K562 (cell line): ENCODE data around the gene RNU6-1. TPM values are rescaled to one million over a fixed set of nuclear protein-coding genes. Genes with fewer than 3 reads are reported as not detected.
A peak's percentile ranks its signal among the peaks of the same experiment; 100 is the strongest.

Source experiments
- BACH1 ChIP-seq: fragments of 200-800 bp; sonication (Bioruptor generic); IDR thresholded peaks from 2 replicates; pipeline ENCODE4 v1.6.1; 2016; ENCODE audit warnings: missing genetic modification characterization, missing compliant biosample characterization
- BCL6 ChIP-seq: fragments of 250-450 bp; sonication (Bioruptor Pico); IDR thresholded peaks from 2 replicates; pipeline ENCODE4 v1.4.0; 2020
- CBX8 ChIP-seq: fragments of 200-600 bp; sonication (generic); IDR thresholded peaks from 2 replicates; pipeline ENCODE4 v1.6.1; 2012; ENCODE audit warnings: borderline replicate concordance, mixed run types, low read depth, mild to moderate bottlenecking, moderate library complexity, mixed read lengths, low read length, control low read depth, inconsistent platforms; ENCODE audit not compliant: poor library complexity, severe bottlenecking; ENCODE audit errors: extremely low read depth
- DPF2 ChIP-seq: fragments of 450-650 bp; IDR thresholded peaks from 2 replicates; pipeline ENCODE4 v1.6.1; 2016
- ELF4 ChIP-seq: fragments of 450-650 bp; formaldehyde crosslinking; IDR thresholded peaks from 2 replicates; pipeline ENCODE4 v1.4.0; 2022; ENCODE audit warnings: missing genetic modification characterization
- FOXA3 ChIP-seq, 2 experiments: fragments of 450-650 bp in 1 of 2; sonication (generic) in 1 of 2; formaldehyde crosslinking; IDR thresholded peaks in 1 of 2; conservative IDR thresholded peaks in 1 of 2; 2 replicates each; pipeline versions ENCODE4 v1.4.0 to v1.8.0; 2020 to 2022; ENCODE audit warnings: mild to moderate bottlenecking in 2 of 2, missing genetic modification reagents in 1 of 2
- KAT2B ChIP-seq: IDR thresholded peaks from one replicate; pipeline ENCODE4 v1.6.1; 2012; ENCODE audit warnings: low read depth, mild to moderate bottlenecking, control low read depth, inconsistent platforms, low read length, moderate library complexity
- MECOM ChIP-seq: fragments of 250-450 bp; sonication (Bioruptor Pico); IDR thresholded peaks from 2 replicates; pipeline ENCODE4 v1.8.0; 2022; ENCODE audit warnings: inconsistent platforms
- MNT ChIP-seq, 2 experiments: fragments of 450-650 bp; conservative IDR thresholded peaks; 2 replicates each; pipeline ENCODE4 v1.6.1; 2017; ENCODE audit warnings: mild to moderate bottlenecking in 2 of 2, moderate library complexity in 2 of 2
- MTF1 ChIP-seq: fragments of 250-450 bp; sonication (Bioruptor Pico); IDR thresholded peaks from 2 replicates; pipeline ENCODE4 v1.9.0; 2021; ENCODE audit warnings: moderate library complexity, mild to moderate bottlenecking, inconsistent platforms, borderline replicate concordance
- NFIC ChIP-seq: fragments of 450-650 bp; IDR thresholded peaks from 2 replicates; pipeline ENCODE4 v1.6.1; 2017; ENCODE audit warnings: mild to moderate bottlenecking, inconsistent platforms
- RBM25 ChIP-seq: fragments of 200-400 bp; formaldehyde crosslinking; IDR thresholded peaks from 2 replicates; pipeline ENCODE4 v1.6.1; 2018; ENCODE audit warnings: low read length, low read depth, moderate library complexity; ENCODE audit not compliant: severe bottlenecking
- RUNX1 ChIP-seq: sonication (generic); IDR thresholded peaks from 2 replicates; pipeline ENCODE4 v1.6.1; 2016; ENCODE audit warnings: antibody characterized with exemption, low read depth
- SLC30A9 ChIP-seq: fragments of 250-450 bp; sonication (Bioruptor Pico); IDR thresholded peaks from 2 replicates; pipeline ENCODE4 v1.8.0; 2022; ENCODE audit warnings: mild to moderate bottlenecking, moderate library complexity
- TFAM ChIP-seq: fragments of 250-450 bp; sonication (Bioruptor Pico); conservative IDR thresholded peaks from 2 replicates; pipeline ENCODE4 v1.5.0; 2021; ENCODE audit warnings: mild to moderate bottlenecking, moderate library complexity
- ZKSCAN1 ChIP-seq: fragments of 150-350 bp; IDR thresholded peaks from 2 replicates; pipeline ENCODE4 v1.6.1; 2016; ENCODE audit warnings: low read depth, low read length
- ZMIZ1 ChIP-seq, 2 experiments: fragments of 150-350 bp in 1 of 2; IDR thresholded peaks; 2 replicates each; pipeline ENCODE4 v1.6.1; 2012 to 2016; ENCODE audit warnings: low read depth in 2 of 2, low read length in 2 of 2, mild to moderate bottlenecking in 1 of 2, moderate library complexity in 1 of 2
- ZNF280A ChIP-seq: fragments of 450-650 bp; IDR thresholded peaks from 2 replicates; pipeline ENCODE4 v1.6.1; 2018; ENCODE audit warnings: mild to moderate bottlenecking, low read depth; ENCODE audit not compliant: partially characterized antibody
- ZNF431 ChIP-seq: sonication (generic); formaldehyde crosslinking; IDR thresholded peaks from 2 replicates; pipeline ENCODE4 v1.8.0; 2022; ENCODE audit warnings: mild to moderate bottlenecking, missing genetic modification reagents
- ZNF436 ChIP-seq: fragments of 250-450, 450-650 bp; sonication (Bioruptor Pico); formaldehyde crosslinking; IDR thresholded peaks from 2 replicates; pipeline ENCODE4 v1.7.0; 2020; ENCODE audit warnings: mild to moderate bottlenecking
- ZNF584 ChIP-seq: fragments of 200-800 bp; sonication (Bioruptor generic); IDR thresholded peaks from 2 replicates; pipeline ENCODE4 v1.6.1; 2016; ENCODE audit warnings: low read depth, mild to moderate bottlenecking, missing genetic modification characterization, missing compliant biosample characterization
- polyA plus RNA-seq, 8 experiments: library from polyadenylated mRNA; depleted of rRNA in 4 of 8; stranded (reverse) in 5 of 8; unstranded in 3 of 8; fragments of >200 nt; fragmentation: Nextera tagmentation in 2 of 8; fragmentation: Illumina TruSeq in 1 of 8; extraction: Ambion mirVana in 2 of 8; extraction: Trizol in 1 of 8; gene quantifications; 2 replicates each; pipeline versions ENCODE4 v1.2.1 to v1.2.3, GENCODE V29; 2011 to 2014; ENCODE audit warnings: inconsistent platforms in 1 of 8, missing spikeins in 1 of 8
- total RNA-seq, 7 experiments: library from RNA; depleted of rRNA in 6 of 7; stranded (reverse); fragments of >200 nt in 6 of 7; fragmentation: Illumina TruSeq in 2 of 7; extraction: Trizol in 2 of 7; gene quantifications; 2 replicates each; pipeline versions ENCODE4 v1.2.1 to v1.2.3, GENCODE V29; 2011 to 2021; ENCODE audit warnings: low replicate concordance in 1 of 7

RNU6-1 gene
- total and polyA plus RNA-seq, 9 of the 15 experiments (the other 6 are each of a cell fraction or from before 2014, with no cell fraction given), result not detected

GRCh38 chr15:67882487-67883233, 42.8 kb upstream of the RNU6-1 start (continued):
- TF ChIP-seq ZNF436 (CRISPR knock-in tag), result no peak
- 0 out of 2 replicates have a peak, but pooled peaks have one; percentile 43 for TF ChIP-seq BCL6
- TF ChIP-seq ZNF431 (CRISPR knock-in tag), result no peak
- peak; percentile 92 for TF ChIP-seq DPF2
- TF ChIP-seq RUNX1, result no peak
- TF ChIP-seq MTF1, result no peak
- peak in 1 of 2 experiments; percentile 47; a peak in 1 of 4 replicates for TF ChIP-seq MNT (conservative IDR thresholded peaks at IDR 0.05)
- TF ChIP-seq TFAM, result no peak
- no peak for TF ChIP-seq ZNF584 (CRISPR knock-in tag)
- no peak for TF ChIP-seq ELF4 (CRISPR knock-in tag)
- peak; percentile 78 for TF ChIP-seq NFIC
- no peak for TF ChIP-seq ZKSCAN1
- TF ChIP-seq MECOM (CRISPR knock-in tag), result peak; percentile 79; the same call in 1 of the 2 replicates
- no peak for TF ChIP-seq SLC30A9 (CRISPR knock-in tag)
- TF ChIP-seq ZMIZ1 (IDR thresholded peaks at IDR 0.05; ENCODE audit: low read depth in 2 of 2, low read length in 2 of 2), result peak in 1 of 2 experiments; percentile 59; a peak in 1 of 4 replicates
- TF ChIP-seq CBX8, result no peak
- TF ChIP-seq KAT2B, result no peak
- peak in 1 of 2 experiments; percentile 70; a peak in 1 of 4 replicates for TF ChIP-seq FOXA3 (CRISPR knock-in tag; conservative IDR thresholded peaks at IDR 0.05 in 1 of 2, IDR thresholded peaks at IDR 0.05 in 1 of 2)
- TF ChIP-seq BACH1 (tag), result 0 out of 2 replicates have a peak, but pooled peaks have one; percentile 80
- TF ChIP-seq RBM25, result peak; percentile 6
- TF ChIP-seq ZNF280A, result no peak
